Type B pancreatic cell (in vitro differentiated cells): ENCODE data around the gene PRIMA1. TPM values are rescaled to one million over a fixed set of nuclear protein-coding genes. Genes with fewer than 3 reads are reported as not detected.

ENCODE experiments used
- DNase-seq: peaks from one replicate; pipeline ENCODE4 v3.0.0; 2021; ENCODE audit warnings: mixed read lengths; ENCODE audit not compliant: unreplicated experiment; ENCODE audit errors: extremely low spot score
- H3K27ac Mint-ChIP-seq: 2 replicates; pipeline ENCODE4 v1.8.0; 2021; ENCODE audit warnings: mild to moderate bottlenecking, mixed read lengths
- H3K27me3 Mint-ChIP-seq: 2 replicates; pipeline ENCODE4 v1.8.0; 2021; ENCODE audit warnings: mixed read lengths
- H3K36me3 Mint-ChIP-seq: 2 replicates; pipeline ENCODE4 v1.8.0; 2021; ENCODE audit warnings: mixed read lengths
- H3K4me1 Mint-ChIP-seq: one replicate; pipeline ENCODE4 v1.8.0; 2021; ENCODE audit warnings: mixed read lengths; ENCODE audit not compliant: unreplicated experiment
- H3K4me3 Mint-ChIP-seq: 2 replicates; pipeline ENCODE4 v1.8.0; 2021; ENCODE audit warnings: mild to moderate bottlenecking, mixed read lengths
- H3K9me3 Mint-ChIP-seq: 2 replicates; pipeline ENCODE4 v1.8.0; 2021; ENCODE audit warnings: mixed read lengths
- total RNA-seq: library from RNA; stranded (reverse); gene quantifications from 2 replicates; pipeline ENCODE4 v1.2.1, GENCODE V29; 2021; ENCODE audit warnings: low replicate concordance
- TF ChIP-seq, protein P1 (sequence below): fragments of 200-600 bp; sonication (generic); conservative IDR thresholded peaks from 2 replicates; pipeline ENCODE4 v1.5.0; 2021; ENCODE audit warnings: antibody characterized with exemption, mild to moderate bottlenecking

The PRIMA1 gene
- total RNA-seq, 1 donor from 2014 or later: 1.7 TPM

DNA sequence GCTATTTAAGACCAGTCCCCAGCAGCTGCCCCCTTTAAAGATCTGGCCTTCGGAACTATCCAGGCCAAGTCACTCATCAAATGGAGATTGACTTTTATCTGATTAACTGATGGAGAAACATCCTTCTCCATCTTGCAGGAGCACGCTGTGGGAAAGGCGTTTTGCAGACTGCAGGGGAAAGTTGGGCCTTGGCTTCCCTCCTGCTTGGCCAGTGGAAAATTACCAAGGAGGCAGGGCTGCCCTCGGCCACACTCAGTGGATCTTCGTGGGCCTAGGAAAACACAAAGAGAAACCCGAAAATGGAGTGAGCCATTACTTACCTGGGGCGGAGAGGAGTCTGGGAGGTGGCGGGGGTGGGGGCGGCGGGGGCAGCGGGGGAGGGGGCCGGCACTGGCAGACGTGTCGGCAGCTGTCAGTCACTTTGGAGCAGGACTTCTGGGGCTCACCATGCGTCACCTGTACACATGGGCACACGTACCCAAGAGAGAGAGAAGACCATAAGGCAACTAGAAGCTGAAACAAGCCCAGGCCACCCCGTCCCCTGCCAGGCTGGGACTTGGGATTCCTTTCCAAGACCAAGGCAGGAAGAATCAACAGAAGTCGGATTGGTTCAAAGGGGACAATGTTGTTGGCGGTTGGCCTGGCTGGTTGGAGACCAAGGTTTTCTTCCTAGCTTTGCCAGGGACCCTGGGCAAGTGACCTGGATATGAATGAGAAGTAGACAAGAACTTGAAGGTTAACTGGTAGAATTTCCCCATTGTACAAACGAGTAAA, 9.2 kb downstream of the PRIMA1 start:
- H3K36me3 Mint-ChIP-seq: no peaks in the 10 kb centered on the region
- no peaks in the 10 kb centered on the region for H3K9me3 Mint-ChIP-seq
- peaks cover 10% of the 10 kb centered on the region for H3K27me3 Mint-ChIP-seq
- no peak for DNase-seq
- H3K4me3 Mint-ChIP-seq: no peak overlapping the region
- H3K27ac Mint-ChIP-seq: no peak overlapping the region
- H3K4me1 Mint-ChIP-seq: peaks cover 13% of the 10 kb centered on the region
- TF ChIP-seq, protein P1, sequence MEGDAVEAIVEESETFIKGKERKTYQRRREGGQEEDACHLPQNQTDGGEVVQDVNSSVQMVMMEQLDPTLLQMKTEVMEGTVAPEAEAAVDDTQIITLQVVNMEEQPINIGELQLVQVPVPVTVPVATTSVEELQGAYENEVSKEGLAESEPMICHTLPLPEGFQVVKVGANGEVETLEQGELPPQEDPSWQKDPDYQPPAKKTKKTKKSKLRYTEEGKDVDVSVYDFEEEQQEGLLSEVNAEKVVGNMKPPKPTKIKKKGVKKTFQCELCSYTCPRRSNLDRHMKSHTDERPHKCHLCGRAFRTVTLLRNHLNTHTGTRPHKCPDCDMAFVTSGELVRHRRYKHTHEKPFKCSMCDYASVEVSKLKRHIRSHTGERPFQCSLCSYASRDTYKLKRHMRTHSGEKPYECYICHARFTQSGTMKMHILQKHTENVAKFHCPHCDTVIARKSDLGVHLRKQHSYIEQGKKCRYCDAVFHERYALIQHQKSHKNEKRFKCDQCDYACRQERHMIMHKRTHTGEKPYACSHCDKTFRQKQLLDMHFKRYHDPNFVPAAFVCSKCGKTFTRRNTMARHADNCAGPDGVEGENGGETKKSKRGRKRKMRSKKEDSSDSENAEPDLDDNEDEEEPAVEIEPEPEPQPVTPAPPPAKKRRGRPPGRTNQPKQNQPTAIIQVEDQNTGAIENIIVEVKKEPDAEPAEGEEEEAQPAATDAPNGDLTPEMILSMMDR: no peak

DNA sequence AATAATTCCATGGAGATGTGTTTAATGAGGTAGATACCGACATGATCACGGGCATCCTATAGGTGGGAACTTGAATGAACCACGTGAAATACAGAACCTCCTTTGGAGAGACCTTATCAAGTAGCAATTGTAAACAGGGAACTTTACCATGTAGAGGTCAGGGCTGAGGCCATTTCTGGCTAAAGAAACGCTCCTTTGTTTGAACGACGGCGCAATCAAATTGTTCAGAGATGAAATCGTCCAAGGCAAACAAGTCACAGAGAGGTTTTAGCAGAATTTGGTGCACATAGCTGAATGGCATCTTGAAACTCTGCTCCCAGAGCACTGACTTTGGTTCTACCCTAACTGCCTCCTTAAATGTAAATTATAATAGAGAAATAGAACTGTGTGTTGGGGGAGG, 9.8 kb downstream of the PRIMA1 start:
- Mint-ChIP-seq H3K4me1 (peaks cover 13% of the 10 kb centered on the region), H3K36me3 (no peaks in the 10 kb centered on the region), H3K27ac (peak overlapping the region; percentile 42), H3K9me3 (no peaks in the 10 kb centered on the region), H3K4me3 (no peak overlapping the region), H3K27me3 (peaks cover 6% of the 10 kb centered on the region)
- TF ChIP-seq, protein P1: no peak
- DNase-seq: no peak

DNA sequence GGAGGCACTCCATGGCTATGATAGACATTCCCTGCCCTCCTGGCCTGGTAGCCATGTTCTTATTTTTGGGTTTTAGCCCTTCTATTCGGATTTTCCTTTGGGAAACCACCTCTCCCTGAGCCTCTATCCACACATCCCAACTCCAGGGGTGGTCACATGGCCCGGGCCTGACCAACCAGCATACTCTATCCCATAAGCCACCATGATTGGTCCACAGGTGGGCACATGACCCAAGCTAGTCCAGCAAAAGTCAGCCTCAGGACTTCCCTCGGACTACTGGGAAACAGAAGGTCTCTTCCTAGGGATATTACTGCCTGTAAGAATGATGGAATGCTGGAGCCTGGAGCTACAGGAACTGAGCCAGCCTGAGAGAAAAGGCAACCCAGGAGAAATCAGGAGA, 12.5 kb downstream of the PRIMA1 start:
- no peak for DNase-seq
- no peak overlapping the region for H3K27ac Mint-ChIP-seq
- H3K36me3 Mint-ChIP-seq: no peaks in the 10 kb centered on the region
- TF ChIP-seq, protein P1: no peak
- no peaks in the 10 kb centered on the region for H3K9me3 Mint-ChIP-seq
- H3K4me1 Mint-ChIP-seq: peaks cover 9% of the 10 kb centered on the region
- H3K27me3 Mint-ChIP-seq: no peaks in the 10 kb centered on the region
- H3K4me3 Mint-ChIP-seq: no peak overlapping the region

DNA sequence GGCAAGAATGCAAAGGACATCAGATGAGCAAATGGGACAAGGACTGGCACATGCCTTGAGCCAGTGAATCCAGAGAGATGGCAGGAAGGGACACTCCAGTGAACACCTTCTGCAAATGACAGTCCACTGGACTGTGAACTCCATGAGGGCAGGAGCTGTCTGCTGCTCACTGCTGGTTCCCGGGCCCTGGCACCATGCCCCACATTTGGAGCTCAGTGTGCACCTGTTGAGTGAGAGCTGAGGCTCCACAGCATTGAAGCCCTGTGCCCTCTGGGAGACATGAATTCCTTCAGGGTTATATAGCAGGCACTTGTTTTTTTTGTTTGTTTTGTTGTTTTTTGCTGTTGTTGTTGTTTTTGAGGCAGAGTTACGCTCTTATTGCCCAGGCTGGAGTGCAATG, 13.1 kb downstream of the PRIMA1 start:
- TF ChIP-seq, protein P1: no peak
- no peak overlapping the region for H3K4me3 Mint-ChIP-seq
- H3K27me3 Mint-ChIP-seq: no peaks in the 10 kb centered on the region
- peaks cover 9% of the 10 kb centered on the region for H3K4me1 Mint-ChIP-seq
- no peaks in the 10 kb centered on the region for H3K36me3 Mint-ChIP-seq
- H3K9me3 Mint-ChIP-seq: no peaks in the 10 kb centered on the region
- no peak overlapping the region for H3K27ac Mint-ChIP-seq
- DNase-seq: no peak

DNA sequence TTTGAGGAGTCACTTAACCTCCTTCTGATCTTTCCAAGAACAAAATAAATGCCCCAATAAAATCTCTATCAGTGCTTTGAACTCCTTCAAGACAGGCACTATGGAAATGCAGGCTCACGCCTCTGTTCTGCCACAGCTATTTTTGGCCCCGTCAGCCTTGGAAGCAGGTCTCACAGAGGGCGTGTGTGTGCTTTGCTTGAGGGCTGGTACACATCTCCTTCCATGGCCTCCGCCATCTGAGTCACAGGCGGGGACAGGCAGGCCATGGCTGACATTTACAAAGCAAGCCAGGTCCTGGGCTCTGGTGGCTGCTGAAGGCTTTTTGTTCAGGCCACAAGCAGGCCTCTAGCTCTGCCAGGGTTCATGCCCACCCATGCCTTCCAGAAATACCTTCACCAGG, 16.0 kb downstream of the PRIMA1 start:
- no peaks in the 10 kb centered on the region for H3K27me3 Mint-ChIP-seq
- TF ChIP-seq, protein P1: no peak
- H3K27ac Mint-ChIP-seq: no peak overlapping the region
- no peaks in the 10 kb centered on the region for H3K9me3 Mint-ChIP-seq
- no peaks in the 10 kb centered on the region for H3K36me3 Mint-ChIP-seq
- no peak for DNase-seq
- no peaks in the 10 kb centered on the region for H3K4me1 Mint-ChIP-seq
- H3K4me3 Mint-ChIP-seq: no peak overlapping the region
